Suprapubic skin (tissue), 4 donors: ENCODE data around the gene ETS1.

Experiments
- POLR2A ChIP-seq, 2 donors: fragments of 450-650 bp; IDR thresholded peaks; one replicate each; pipeline ENCODE4 v1.6.1; 2017; ENCODE audit warnings: antibody characterized with exemption in 2 of 2, mild to moderate bottlenecking in 2 of 2, moderate library complexity in 2 of 2
- POLR2AphosphoS5 ChIP-seq, 3 donors: sonication (generic); formaldehyde crosslinking; IDR thresholded peaks; one replicate each; pipeline ENCODE4 v1.6.1; 2017; ENCODE audit warnings: antibody characterized with exemption in 3 of 3
- TF ChIP-seq, protein P1 (sequence below), 2 donors: fragments of 200-600 bp in 1 of 2; fragments of 450-650 bp in 1 of 2; sonication (generic) in 1 of 2; IDR thresholded peaks; one replicate each; pipeline ENCODE4 v1.5.1; 2016 to 2019; ENCODE audit warnings: antibody characterized with exemption in 2 of 2, mild to moderate bottlenecking in 1 of 2, moderate library complexity in 1 of 2

- TF ChIP-seq POLR2AphosphoS5 (IDR thresholded peaks at IDR 0.05) (no peak), POLR2A (IDR thresholded peaks at IDR 0.05) (no peak)
- TF ChIP-seq, protein P1, sequence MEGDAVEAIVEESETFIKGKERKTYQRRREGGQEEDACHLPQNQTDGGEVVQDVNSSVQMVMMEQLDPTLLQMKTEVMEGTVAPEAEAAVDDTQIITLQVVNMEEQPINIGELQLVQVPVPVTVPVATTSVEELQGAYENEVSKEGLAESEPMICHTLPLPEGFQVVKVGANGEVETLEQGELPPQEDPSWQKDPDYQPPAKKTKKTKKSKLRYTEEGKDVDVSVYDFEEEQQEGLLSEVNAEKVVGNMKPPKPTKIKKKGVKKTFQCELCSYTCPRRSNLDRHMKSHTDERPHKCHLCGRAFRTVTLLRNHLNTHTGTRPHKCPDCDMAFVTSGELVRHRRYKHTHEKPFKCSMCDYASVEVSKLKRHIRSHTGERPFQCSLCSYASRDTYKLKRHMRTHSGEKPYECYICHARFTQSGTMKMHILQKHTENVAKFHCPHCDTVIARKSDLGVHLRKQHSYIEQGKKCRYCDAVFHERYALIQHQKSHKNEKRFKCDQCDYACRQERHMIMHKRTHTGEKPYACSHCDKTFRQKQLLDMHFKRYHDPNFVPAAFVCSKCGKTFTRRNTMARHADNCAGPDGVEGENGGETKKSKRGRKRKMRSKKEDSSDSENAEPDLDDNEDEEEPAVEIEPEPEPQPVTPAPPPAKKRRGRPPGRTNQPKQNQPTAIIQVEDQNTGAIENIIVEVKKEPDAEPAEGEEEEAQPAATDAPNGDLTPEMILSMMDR (IDR thresholded peaks at IDR 0.05) = no peak
Measured at GRCh38 chr11:128584253-128584652, 3.1 kb downstream of the ETS1 start.
